HG03378 (cell line): ENCODE data around the gene ASGR1.
"Not testable (repeated sequence)": the region's sequence is repeated elsewhere in the genome, so short reads cannot be mapped to it uniquely, and the experiment has no call there.

Source experiments
- ATAC-seq: cut with Tn5 transposase; IDR thresholded peaks from one replicate; pipeline ENCODE4 v1.9.1; 2021; ENCODE audit warnings: mild to moderate bottlenecking, moderate library complexity; ENCODE audit not compliant: unreplicated experiment

The ASGR1 gene

DNA sequence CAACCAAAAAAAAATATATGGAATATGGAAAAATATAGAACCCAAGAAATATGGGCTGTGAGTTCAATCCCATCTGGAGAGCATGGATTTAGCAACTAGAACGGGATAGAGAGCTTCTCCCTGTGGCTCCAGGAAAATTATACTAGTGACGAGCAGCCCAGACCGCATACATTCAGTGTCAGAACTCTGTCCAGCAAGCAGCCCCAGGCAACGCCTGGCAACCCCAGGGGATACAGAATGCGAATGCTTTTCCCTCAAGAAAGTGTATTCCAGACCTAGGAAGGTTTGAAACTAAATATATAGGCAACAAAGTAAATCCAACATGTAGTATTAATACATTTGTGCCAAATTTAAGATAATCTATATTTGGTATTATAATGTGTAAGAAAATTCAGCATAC is 51.0 kb downstream of the ASGR1 start:
- ATAC-seq, result no peak

DNA sequence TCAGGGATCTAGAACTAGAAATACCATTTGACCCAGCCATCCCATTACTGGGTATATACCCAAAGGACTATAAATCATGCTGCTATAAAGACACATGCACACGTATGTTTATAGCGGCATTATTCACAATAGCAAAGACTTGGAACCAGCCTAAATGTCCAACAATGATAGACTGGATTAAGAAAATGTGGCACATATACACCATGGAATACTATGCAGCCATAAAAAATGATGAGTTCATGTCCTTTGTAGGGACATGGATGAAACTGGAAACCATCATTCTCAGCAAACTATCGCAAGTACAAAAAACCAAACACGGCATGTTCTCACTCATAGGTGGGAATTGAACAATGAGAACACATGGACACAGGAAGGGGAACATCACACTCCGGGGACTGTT is 51.7 kb downstream of the ASGR1 start:
- ATAC-seq, result not testable (repeated sequence)

DNA sequence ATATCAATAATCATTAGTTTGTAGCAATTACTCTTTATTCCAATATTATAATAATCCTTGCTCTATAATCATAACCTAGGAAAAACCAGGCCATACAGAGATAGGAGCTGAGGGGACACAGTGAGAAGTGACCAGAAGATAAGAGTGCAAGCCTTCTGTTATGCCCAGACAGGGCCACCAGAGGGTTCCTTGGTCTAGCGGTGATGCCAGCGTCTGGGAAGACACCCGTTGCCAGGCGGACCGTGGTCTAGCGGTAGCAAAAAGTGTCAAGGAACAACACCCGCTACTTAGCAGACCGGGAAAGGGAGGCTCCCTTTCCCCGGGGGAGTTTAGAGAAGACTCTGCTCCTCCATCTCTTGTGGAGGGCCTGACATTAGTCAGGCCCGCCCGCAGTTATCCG is 52.8 kb downstream of the ASGR1 start:
- not testable (repeated sequence) for ATAC-seq

DNA sequence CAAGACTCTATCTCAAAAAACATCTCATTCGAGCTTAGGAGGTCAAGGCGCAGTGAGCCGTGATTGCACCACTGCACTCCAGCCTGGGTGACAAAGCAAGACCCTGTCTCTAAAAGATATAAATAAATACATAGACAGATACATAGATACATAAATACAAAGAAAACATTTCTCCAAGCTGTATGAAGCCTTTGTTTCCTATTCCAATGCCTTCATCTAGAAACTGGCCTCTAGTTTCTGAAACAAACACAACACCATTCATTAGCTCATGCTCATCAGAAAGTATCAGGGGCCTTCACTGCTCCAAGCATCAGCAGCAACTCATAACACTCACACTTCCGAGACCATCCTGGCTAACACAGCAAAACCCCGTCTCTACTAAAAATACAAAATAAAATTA is 54.2 kb downstream of the ASGR1 start:
- no peak for ATAC-seq

DNA sequence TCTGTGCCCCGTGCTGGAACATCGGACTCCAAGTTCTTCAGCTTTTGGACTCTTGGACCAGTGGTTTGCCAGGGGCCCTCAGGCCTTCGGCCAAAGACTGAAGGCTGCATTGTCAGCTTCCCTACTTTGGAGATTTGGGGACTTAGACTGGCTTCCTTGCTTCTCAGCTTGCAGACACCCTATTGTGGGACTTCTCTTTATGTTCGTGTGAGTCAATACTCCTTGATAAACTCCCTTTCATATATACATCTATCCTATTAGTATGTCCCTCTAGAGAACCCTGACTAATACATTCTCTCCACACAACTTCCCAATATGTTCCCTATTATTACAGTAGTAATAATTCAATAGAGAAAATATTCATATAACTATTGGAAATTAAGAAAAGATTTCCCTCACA is 55.3 kb downstream of the ASGR1 start:
- no peak for ATAC-seq
